NOMO-1 treated with DMSO at 0.1 percent for 48 hours (cell line): ENCODE data around the gene GGTA1.

Source experiments
- DNase-seq: peaks from one replicate; lab custom pipeline; 2025; ENCODE audit not compliant: unreplicated experiment; lab: John Stamatoyannopoulos, UW

GGTA1 gene

GRCh38 chr9:121411993-121412392, 87.7 kb downstream of the GGTA1 start:
- DNase-seq: no peak

- DNase-seq: no peak
Measured at GRCh38 chr9:121405899-121406298, 93.7 kb downstream of the GGTA1 start.
